Astrocyte (in vitro differentiated cells and primary cell): Measurements from ENCODE around the gene SPIB. TPM values are rescaled to one million over a fixed set of nuclear protein-coding genes. Genes with fewer than 3 reads are reported as not detected.

Experiments used
- DNase-seq: peaks from one replicate; pipeline ENCODE4 v3.0.0-alpha.2; 2010; ENCODE audit warnings: low read depth
- FAIRE-seq: peaks from 2 replicates; lab custom pipeline; 2011; peaks lifted over from hg19 to GRCh38; lab: Jason Lieb, UNC
- H2AFZ ChIP-seq: 2 replicates; pipeline ENCODE4 v1.6.0; 2012; ENCODE audit warnings: low read depth, low read length, inconsistent platforms
- H3K27ac ChIP-seq: 2 replicates; pipeline ENCODE4 v1.5.1; 2011; ENCODE audit warnings: low read depth, low read length, inconsistent platforms
- H3K27me3 ChIP-seq: 2 replicates; pipeline ENCODE4 v1.6.0; 2011; ENCODE audit warnings: low read length, inconsistent platforms; ENCODE audit not compliant: insufficient read depth
- H3K36me3 ChIP-seq: 2 replicates; pipeline ENCODE4 v1.5.1; 2011; ENCODE audit warnings: low read length, inconsistent platforms; ENCODE audit not compliant: insufficient read depth
- H3K4me1 ChIP-seq: 2 replicates; pipeline ENCODE4 v1.5.1; 2011; ENCODE audit warnings: low read length, inconsistent platforms; ENCODE audit not compliant: insufficient read depth
- H3K4me2 ChIP-seq: 2 replicates; pipeline ENCODE4 v1.6.0; 2012; ENCODE audit warnings: low read length, inconsistent platforms
- H3K4me3 ChIP-seq: 2 replicates; pipeline ENCODE4 v1.5.1; 2011; ENCODE audit warnings: low read depth, mild to moderate bottlenecking, low read length, inconsistent platforms; ENCODE audit not compliant: insufficient read depth
- H3K79me2 ChIP-seq: 2 replicates; pipeline ENCODE4 v1.6.0; 2012; ENCODE audit warnings: mild to moderate bottlenecking, low read length, inconsistent platforms; ENCODE audit not compliant: insufficient read depth
- H3K9ac ChIP-seq: 2 replicates; pipeline ENCODE4 v1.6.0; 2012; ENCODE audit warnings: mild to moderate bottlenecking, low read length, inconsistent platforms
- H3K9me3 ChIP-seq: 2 replicates; pipeline ENCODE4 v1.5.1; 2012; ENCODE audit warnings: low read depth, mild to moderate bottlenecking, low read length, inconsistent platforms; ENCODE audit not compliant: insufficient read depth
- H4K20me1 ChIP-seq: 2 replicates; pipeline ENCODE4 v1.6.0; 2012; ENCODE audit warnings: low read length, inconsistent platforms; ENCODE audit not compliant: insufficient read depth
- H3K27ac Mint-ChIP-seq: one replicate; pipeline ENCODE4 v1.8.0; 2021; ENCODE audit warnings: mild to moderate bottlenecking, mixed read lengths; ENCODE audit not compliant: unreplicated experiment
- H3K27me3 Mint-ChIP-seq: one replicate; pipeline ENCODE4 v1.8.0; 2021; ENCODE audit warnings: low read depth, mixed read lengths; ENCODE audit not compliant: unreplicated experiment
- H3K36me3 Mint-ChIP-seq: one replicate; pipeline ENCODE4 v1.8.0; 2021; ENCODE audit warnings: low read depth, mixed read lengths; ENCODE audit not compliant: unreplicated experiment
- H3K4me1 Mint-ChIP-seq: one replicate; pipeline ENCODE4 v1.8.0; 2021; ENCODE audit warnings: low read depth, mixed read lengths; ENCODE audit not compliant: unreplicated experiment
- H3K4me3 Mint-ChIP-seq: one replicate; pipeline ENCODE4 v1.8.0; 2021; ENCODE audit warnings: mild to moderate bottlenecking, moderate library complexity, mixed read lengths; ENCODE audit not compliant: unreplicated experiment
- H3K9me3 Mint-ChIP-seq: one replicate; pipeline ENCODE4 v1.8.0; 2021; ENCODE audit warnings: mild to moderate bottlenecking, mixed read lengths; ENCODE audit not compliant: unreplicated experiment
- EZH2 ChIP-seq: IDR thresholded peaks from 2 replicates; pipeline ENCODE4 v1.6.1; 2012; ENCODE audit warnings: mild to moderate bottlenecking, low read length, inconsistent platforms; ENCODE audit not compliant: insufficient read depth
- total RNA-seq: library from RNA; stranded (reverse); gene quantifications from 2 replicates; pipeline ENCODE4 v1.2.1, GENCODE V29; 2021
- TF ChIP-seq, protein P1 (sequence below): IDR thresholded peaks from 2 replicates; pipeline ENCODE4 v1.5.1; 2011; ENCODE audit warnings: low read depth, mild to moderate bottlenecking, inconsistent platforms, low read length, moderate library complexity; ENCODE audit not compliant: insufficient read depth

SPIB gene
- total RNA-seq, 1 donor from 2014 or later: 0.14 TPM

DNA sequence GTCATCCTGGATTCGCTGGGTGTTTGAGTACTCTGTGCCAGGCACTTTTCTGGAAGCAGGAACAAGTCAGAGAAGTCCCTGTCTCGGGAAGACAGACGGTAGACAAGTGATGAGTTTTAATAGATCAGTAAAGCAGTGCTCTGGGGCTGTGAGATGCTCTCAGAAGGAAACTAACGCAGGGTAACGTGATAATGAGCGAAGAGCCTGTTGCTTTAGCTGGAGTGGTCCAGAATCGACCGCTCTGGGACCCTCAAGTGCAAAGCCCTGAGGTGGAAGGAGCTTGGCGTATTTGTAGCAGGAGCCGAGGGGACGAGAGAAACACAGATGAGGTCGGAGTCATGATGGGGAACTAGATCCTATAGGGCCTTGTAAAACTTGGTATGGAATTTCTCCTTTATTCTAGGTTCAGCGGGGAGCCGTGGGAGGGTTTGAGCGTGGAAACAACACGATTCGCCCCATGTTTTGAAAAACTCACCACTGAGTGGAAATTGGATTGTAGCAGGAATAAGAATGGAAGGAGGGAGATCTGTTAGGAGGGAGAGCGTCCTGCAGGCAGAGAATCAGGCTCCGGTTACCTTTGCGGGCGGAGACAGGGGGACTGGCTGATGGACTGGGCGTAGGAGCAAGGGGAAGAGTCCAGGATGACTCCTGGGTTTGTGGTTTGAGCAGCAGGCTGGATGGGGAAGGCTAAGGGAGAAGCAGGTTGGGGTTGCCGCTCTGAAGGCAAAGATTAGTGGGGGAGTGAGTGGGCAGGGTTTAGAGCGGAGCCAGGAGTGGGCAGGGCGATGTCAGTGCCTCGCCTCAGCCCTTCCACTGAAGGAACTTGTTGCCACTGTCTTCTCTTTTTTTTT, 33.8 kb upstream of the SPIB start:
- H3K36me3 ChIP-seq: peaks cover 5% of the 10 kb centered on the region
- H3K4me3 ChIP-seq: peak overlapping the region; percentile 70
- Mint-ChIP-seq H3K27ac (peak overlapping the region; percentile 60), H3K27me3 (no peaks in the 10 kb centered on the region), H3K4me1 (peaks cover 6% of the 10 kb centered on the region), H3K4me3 (peak overlapping the region; percentile 94), H3K9me3 (no peaks in the 10 kb centered on the region), H3K36me3 (peaks cover 5% of the 10 kb centered on the region)
- peaks cover 11% of the 10 kb centered on the region for H3K4me1 ChIP-seq
- TF ChIP-seq EZH2: no peak
- TF ChIP-seq, protein P1, sequence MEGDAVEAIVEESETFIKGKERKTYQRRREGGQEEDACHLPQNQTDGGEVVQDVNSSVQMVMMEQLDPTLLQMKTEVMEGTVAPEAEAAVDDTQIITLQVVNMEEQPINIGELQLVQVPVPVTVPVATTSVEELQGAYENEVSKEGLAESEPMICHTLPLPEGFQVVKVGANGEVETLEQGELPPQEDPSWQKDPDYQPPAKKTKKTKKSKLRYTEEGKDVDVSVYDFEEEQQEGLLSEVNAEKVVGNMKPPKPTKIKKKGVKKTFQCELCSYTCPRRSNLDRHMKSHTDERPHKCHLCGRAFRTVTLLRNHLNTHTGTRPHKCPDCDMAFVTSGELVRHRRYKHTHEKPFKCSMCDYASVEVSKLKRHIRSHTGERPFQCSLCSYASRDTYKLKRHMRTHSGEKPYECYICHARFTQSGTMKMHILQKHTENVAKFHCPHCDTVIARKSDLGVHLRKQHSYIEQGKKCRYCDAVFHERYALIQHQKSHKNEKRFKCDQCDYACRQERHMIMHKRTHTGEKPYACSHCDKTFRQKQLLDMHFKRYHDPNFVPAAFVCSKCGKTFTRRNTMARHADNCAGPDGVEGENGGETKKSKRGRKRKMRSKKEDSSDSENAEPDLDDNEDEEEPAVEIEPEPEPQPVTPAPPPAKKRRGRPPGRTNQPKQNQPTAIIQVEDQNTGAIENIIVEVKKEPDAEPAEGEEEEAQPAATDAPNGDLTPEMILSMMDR: no peak
- peak overlapping the region; percentile 97 for H3K4me2 ChIP-seq
- DNase-seq: peak; percentile 38
- no peaks in the 10 kb centered on the region for H4K20me1 ChIP-seq
- no peak for FAIRE-seq
- H3K79me2 ChIP-seq: peaks cover 33% of the 10 kb centered on the region
- H2AFZ ChIP-seq: peak overlapping the region; percentile 71
- peak overlapping the region; percentile 81 for H3K9ac ChIP-seq
- H3K27me3 ChIP-seq: no peaks in the 10 kb centered on the region
- no peaks in the 10 kb centered on the region for H3K9me3 ChIP-seq
- H3K27ac ChIP-seq: peak overlapping the region; percentile 66

DNA sequence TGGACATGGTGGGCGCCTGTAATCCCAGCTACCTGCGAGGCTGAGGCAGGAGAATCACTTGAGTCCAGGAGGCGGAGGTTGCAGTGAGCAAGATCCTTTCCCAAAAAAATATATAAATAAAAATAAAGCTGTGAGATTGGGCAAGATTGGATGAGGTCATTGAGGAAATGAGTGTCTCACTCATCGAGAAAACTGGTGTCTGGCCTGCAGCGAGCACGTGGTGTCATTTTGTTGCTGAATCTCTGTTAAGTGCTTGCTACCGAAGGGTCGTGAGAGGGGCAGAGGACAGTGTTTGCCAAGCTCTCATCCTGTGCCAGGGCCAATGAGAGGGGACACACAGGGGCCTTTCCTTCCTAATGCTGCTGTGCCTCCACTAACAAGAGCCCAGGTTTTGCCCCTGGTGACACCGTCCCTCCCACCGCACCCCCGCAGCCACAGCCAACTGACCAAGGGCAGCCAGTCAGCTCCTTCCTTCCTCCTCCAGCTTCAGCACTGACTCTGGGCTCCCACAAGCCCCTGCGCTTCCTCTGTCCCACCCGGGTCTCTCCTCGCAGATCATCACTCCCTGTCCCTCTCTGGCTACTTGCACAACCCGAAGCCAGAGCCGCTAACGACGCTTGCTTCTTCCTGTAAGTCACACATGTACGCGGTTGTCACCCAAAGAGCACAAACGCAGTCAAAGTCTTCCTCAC, 31.4 kb upstream of the SPIB start:
- Histone ChIP-seq H2AFZ (no peak overlapping the region), H3K4me1 (peaks cover 11% of the 10 kb centered on the region), H3K79me2 (peaks cover 33% of the 10 kb centered on the region), H3K27me3 (no peaks in the 10 kb centered on the region), H3K4me3 (no peak overlapping the region), H3K9ac (no peak overlapping the region), H4K20me1 (no peaks in the 10 kb centered on the region), H3K36me3 (peaks cover 3% of the 10 kb centered on the region), H3K27ac (no peak overlapping the region), H3K9me3 (no peaks in the 10 kb centered on the region), H3K4me2 (no peak overlapping the region)
- TF ChIP-seq, protein P1: no peak
- no peak for TF ChIP-seq EZH2
- Mint-ChIP-seq H3K36me3 (peaks cover 9% of the 10 kb centered on the region), H3K4me3 (no peak overlapping the region), H3K4me1 (peaks cover 6% of the 10 kb centered on the region), H3K27me3 (no peaks in the 10 kb centered on the region), H3K9me3 (peaks cover 2% of the 10 kb centered on the region), H3K27ac (no peak overlapping the region)
- DNase-seq: no peak
- no peak for FAIRE-seq
